Femur (tissue), 1 donor: ENCODE results near the gene CACNB4.
"Not testable (repeated sequence)": the region's sequence is repeated elsewhere in the genome, so short reads cannot be mapped to it uniquely, and the experiment has no call there.

ENCODE experiments used
- DNase-seq: peaks from one replicate; pipeline ENCODE4 v3.0.0-alpha.2; 2017

Gene CACNB4

DNA sequence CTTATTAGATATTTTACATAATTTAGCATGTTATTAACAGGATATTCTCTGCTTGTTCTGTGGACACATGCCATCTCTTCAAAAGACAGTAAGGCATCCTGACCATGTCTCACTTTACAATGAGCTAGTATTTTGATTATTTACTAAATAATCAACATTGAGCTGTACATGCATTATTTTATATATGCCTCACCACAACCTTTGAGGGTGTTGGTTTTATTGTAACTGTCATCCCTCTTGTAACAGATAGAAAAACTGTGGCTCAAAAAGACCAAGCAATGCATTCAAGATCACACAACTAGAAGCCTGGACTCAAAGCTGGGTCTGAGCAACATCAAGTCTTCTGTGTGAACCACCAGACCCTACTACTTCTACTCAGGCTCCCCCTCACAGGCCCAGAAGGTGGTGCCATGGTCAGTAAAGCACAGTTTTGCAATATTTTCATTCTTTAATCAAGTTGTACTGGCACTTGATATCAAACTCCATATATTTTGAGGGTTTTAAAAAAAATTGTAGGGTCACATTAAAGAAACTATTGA, 165.5 kb downstream of the CACNB4 start:
- DNase-seq = no peak

DNA sequence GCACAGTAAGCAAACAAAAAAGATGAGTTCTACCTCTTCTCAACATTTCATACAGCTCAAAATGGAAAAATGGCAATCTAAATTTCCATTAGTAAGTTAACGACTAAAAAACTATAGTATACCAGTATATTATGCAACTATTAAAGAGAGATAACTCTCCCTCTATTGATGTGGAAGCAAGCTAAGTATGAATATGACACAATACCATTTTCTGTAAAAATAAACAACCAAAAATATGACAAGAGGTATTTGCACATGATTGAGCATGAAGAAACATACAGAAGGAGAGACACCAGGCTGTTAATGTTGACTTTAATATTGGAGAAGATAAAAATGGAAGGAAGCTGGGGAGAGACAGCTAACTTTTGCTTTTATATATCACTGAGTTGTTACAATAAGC, 167.1 kb downstream of the CACNB4 start:
- DNase-seq = no peak

DNA sequence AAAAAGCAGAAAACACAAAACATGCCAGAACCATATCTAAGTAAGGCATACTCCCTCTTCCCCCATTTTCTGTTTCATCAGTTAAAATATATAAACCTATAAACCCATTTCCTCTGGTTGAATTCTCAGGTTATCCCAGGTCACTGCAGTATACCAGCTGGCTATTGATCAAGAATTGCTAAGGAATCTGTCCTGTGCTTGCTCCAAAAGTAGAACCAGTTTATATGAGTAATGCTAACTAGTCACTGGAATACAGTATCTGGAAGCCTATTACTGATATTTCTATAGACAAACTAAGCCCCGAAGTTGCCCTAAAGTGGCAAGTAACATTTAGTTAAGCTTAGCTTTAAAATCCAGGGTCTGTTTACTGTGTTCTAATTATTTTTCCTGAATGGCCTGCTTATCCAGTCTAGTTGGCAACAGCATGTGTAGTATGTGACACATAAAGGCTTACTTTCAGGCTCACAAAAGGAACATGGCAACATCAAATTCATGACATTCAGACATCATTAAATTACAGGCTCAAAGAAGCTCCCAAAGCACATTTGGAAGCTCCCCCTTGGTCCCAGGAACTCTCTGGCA, 167.7 kb downstream of the CACNB4 start:
- DNase-seq = no peak

DNA sequence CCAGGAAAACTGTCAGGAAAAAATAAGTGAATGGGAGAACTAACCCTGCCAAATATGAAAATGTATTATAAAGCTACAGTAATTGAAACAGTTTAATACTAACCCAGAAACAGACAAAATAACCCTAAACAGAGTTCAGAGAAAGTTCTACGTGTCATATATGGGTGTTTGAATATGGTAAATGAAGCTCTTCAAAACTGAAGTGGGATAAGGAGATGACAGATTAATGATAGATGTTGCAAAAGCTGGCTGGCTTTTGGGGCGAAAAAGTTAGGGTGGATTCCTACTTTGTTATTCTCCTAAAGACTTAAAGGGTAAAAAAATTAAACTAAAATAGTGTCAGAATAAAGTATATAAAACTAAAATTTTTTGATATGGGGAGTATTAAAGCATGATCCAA, 168.8 kb downstream of the CACNB4 start:
- DNase-seq = no peak

DNA sequence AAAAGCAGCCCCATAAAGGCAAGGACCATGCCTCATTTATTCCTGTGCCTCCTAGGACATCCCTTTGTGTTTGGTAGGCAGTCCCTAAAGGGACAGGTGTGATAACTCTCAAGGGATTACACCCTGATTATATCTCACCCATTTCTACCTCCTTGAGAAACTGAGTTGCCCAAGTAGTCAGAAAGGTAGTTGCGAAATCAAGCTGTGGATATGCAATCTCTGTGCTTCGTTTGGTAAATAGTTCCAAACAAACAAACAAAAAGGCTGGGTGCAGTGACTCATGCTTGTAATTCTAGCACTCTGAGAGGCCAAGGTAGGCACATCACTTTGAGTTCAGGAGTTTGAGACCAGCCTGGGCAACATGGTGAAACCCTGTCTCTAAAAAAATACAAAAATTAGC, 170.5 kb downstream of the CACNB4 start:
- no peak for DNase-seq

DNA sequence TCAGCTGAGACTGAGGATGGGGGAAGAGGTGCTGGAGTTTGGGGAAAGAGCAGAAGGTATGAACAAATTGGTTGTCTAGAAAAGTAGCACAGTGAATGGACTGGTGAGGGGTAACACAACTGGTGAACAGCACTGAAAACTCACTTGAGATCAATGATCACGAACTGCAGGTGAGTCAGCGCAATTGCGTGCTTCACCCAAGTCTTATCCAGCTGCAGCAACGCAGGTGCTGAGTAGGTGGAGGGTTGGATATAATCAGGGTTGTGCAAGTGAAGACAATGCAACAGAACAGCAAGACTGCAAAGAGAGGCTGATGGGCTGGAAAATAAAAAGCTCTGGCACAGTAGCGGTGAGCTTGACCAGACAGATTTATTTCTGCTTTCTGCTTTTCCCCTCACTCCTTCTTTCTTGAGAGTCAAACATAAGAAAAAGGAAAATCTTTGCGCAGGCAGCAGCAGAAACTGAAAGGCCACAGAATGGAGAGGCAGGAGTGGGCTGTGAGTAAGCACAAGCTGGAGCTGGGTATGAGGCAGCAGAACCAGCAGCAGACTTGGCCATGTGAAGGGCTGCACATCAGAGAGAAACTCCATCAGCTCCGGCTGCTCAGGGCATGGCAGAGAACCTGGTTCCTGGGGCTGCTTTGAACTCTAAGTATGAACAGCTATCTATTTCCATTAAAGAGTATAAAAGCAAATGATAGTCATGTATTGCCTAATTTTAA, 171.2 kb downstream of the CACNB4 start:
- no peak for DNase-seq

DNA sequence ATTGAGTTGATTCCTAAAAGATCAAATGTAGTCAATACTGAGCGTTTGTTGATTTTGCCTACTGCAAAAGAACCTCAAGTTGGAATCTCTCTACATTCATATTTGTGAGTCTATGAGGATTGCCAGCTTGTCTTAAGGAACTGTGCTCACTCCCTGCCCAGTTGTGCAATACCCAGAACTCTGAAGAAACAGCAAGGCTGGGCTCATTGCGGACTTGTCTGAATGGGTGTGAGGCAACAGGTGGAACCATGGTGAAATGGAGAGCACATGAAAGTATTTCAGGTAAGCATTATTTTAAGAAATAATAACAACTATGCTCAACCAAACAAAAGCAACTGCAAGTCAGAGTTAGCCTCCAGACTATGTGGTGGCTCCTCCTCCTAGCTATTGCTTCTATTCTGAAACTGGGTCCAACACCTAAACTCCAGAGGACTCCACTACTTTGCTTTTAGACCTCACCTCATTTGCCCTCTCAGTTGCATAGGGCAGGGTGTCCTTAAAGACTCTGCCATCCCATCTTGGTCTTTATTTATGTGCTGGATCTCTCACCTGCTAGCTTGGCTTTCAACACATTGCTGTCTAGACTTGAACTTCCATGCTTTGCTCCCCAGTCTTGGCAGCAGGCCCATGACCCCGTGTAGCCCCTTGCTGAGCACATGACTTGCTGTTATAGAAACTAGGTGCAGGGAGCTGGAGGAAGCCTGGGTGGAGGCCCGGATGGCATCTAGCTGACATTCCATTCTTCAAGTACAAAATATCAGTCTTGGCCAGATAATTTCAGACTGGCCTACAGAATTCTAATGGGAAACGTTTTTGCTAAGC, 175.8 kb downstream of the CACNB4 start:
- peak; percentile 82 for DNase-seq

DNA sequence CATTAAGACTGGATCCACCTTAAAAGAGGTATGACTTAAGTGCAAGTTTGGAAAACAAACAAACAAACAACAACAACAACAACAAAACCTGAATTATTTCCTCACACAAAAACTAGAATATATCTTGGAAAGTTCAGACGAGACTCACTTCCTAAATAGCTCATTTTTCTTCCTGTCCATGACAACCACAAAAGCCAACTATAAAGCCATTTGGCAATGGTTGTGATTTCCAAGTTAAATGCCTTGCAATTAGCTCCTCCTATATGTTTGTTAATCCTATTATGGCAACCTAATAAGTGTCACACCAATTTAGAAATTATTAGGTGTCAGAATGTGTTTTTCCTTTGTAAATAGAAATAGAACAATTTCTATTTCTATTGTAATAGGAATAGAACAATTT, 179.1 kb downstream of the CACNB4 start:
- no peak for DNase-seq

DNA sequence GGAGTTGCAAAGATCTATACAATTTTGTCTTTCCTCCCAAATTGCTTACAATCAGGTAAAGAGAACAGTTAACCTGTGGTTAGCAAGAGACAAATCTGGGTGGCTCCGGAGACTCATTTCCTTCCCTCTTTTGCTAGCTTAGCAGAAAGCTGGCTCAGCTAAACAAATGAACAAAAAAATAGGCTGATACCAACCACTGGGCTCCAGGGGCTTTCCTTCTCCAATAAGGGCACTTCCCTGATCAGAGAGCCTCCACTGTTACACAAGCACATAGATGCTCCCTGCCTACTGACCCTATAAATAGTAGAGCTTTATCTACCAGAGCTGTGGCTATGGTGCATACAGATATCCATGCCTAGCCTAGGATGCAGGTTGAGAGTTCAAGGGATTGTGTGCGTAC, 180.5 kb downstream of the CACNB4 start:
- no peak for DNase-seq

DNA sequence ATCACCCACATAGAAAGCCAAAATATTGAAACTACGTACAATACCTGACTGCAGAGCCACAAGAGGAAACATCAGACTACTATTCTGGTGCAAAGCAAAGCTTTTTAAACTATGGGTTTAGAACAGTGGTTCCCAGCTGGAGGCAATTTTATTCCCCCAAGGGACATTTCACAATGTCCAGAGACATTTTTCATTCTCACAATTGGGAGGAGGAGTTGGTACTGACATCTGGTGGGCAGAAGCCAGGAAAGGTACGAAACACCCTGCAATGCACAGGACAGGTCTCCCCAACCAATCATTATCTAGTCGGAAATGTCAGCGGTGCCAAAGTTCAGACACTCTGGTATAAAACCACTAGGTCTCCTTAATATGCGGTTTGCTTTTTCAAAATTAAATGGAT, 182.2 kb downstream of the CACNB4 start:
- no peak for DNase-seq

DNA sequence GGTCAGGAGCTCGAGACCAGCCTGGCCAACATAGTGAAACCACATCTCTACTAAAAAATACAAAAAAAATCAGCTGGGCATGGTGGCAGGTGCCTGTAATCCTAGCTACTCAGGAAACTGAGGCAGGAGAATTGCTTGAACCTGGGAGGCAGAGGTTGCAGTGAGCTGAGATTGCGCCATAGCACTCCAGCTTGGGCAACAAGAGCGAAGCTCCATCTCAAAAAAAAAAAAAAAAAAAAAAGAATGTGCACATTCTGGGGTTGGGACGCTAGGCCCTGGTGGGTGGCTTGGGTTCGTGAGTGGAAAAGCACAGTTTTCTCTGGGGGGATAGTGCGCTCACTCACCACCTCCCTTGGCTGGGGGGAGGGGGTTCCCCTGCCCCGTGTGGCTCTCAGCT, 183.2 kb downstream of the CACNB4 start:
- DNase-seq = not testable (repeated sequence)

DNA sequence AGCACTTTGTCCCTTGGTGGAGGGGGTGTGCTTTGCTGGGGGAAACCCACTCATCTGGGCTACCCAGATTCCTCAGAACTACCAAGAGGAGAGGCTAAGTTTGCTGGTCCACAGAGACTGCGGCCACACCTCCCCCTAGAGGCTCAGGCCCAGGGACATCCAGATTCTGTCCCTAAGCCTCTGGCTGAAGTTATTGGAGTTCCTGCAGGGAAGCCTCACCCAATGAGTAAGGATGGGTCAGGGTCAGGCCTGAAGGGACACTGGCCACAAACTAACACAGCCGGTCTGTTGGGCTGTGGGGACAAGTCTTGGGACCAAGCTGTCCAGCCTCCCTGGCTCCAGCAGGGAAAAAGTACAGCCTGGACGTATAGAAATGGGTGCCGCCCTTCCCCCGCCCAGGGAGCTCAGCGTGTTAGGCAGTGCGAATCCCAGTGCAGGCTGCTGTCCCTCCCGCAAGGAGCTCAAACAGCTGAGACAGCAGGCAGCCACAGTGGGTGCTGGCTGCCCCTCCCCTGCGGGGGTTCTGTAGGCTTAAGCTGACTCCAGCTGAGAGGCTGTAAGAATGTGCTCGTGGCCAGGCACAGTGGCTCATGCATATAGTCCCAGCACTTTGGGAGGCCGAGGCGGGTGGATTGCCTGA, 183.7 kb downstream of the CACNB4 start:
- DNase-seq = no peak

DNA sequence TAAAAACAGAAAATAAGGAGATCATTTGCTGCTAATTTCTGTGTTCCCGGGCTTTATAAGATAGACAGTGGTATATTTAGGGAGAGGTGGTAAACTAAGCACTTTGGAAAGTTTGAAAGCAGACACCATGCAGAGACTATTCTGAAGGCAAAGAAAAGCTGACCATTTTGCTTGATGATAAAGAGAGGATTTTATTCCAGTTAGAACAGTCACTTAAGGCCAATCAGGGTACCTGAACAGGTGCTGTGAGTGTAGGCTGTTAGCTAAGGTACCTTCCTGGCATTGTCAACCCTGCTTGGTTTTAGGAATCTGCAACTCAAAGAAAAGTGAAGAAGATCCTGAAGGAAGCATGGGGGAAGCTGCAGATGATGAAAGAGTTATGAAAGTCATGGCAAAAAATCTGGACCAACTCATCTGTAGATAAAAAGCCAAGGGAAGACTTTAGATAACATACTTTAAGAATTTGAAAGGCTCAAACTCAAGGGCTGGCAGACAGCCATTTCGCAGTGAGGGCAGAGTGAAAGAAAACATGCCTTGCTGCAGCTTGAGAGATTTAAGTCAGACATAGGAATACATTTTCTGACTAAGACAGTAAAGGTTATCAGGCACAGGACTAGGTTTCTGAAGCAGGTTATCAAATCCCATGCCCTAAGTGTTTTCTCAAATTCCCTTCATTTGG, 190.5 kb downstream of the CACNB4 start:
- no peak for DNase-seq

DNA sequence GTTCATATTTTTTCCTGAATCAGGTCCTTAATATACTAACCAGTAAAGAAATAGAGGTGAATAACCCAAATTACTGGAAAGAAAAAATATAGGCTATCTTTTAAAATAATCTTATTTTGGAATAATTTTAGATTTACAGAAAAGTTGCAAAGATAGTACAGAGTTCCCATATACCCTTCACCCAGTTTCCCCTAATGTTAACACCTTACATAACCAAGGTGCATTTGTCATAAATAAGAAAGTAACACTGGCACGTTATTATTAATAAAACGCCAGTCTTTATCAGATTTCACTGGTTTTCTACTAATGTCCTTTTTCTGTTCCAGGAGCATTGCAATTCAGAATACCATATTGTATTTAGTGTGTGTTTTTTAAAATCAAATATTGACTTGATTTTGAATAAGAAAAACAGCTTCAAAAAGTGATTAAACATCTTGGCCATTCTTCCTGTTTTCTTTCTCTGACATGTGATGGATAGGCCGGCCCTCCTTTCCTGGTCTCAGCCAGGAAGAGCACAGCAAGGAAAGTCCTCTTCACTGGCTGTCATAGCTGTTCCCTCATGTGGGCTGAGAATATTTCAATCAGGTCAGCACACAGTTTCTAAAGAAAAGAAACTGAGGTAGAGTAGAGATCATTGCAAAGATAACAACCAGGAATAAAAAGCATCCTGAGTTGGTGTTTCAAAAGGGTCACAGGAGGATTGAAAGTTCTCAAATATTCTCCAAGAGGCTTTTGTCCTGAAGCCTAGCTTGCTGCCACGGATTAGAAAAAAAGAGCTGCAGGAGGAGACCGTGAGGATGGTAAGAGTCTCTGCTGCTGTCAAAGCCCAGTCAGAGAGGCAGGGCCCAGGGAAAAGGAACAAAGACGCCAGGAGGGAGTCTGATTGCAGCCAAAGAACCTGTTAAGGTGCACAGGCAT, 191.3 kb downstream of the CACNB4 start:
- no peak for DNase-seq

DNA sequence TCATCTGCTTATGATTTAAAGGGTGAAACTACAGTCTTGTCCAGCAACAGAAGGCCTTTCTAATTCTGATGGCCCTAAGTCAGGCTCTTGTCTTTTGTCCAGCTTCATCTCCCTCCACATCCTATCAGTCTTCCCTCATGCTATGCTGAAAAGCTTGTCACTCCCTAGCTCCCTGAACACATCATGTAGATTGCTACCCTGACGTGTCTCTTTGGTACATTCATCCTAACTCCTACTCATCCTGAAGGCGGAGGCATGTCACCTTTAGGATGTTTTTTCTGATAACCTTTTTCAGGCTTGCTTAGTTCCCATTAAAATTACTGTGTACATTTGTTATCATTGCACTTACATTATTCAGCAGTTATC, 192.2 kb downstream of the CACNB4 start:
- DNase-seq = no peak

DNA sequence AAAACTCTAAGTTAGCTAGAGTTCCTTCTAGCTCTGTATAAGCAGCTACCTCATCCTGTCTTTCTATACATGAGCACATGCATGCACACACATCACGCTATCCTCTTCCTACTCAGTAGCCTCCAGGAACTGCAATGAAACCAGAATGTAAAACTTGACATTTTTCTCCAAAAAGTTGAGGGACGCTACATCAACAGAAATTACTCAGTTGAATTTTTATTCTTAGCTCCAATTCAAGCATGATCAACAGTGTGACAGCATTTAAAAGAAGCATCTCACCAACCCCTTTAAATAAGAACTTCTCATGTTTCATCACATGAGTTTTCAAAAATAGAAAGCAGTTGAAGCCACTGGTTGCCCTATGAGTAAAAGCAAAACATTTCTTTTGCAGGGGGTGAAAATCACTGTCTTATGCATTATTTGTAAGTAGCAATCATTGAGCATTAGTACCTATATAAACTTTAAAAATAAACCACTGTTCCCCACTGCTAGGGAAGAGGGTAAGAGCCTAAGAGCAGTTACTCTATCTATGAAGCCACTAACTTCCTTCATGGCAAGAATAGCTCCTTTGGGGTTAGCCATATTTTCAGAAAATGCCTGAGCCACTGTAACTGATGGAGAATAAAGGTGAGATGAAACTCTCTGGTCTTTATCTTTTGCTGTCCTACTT, 192.7 kb downstream of the CACNB4 start:
- no peak for DNase-seq

DNA sequence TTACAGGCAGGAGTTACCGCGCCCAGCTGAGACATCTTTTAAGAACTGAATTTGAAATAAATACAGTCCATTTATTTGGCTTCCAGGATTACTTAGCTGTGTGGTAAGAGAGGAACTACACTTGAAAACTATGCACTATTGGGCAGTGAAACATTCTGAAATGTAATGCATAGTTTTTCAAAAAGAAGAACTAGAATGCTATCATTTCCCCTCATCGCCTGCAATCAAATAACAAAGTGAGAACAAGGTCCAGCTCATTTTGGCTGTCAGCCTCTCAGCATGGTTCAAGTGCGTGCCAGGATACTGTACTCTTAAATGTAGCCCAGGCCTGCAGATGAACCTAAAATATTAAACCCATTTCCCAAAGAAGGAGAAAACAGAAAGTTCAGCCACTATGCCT, 194.0 kb downstream of the CACNB4 start:
- DNase-seq = no peak

DNA sequence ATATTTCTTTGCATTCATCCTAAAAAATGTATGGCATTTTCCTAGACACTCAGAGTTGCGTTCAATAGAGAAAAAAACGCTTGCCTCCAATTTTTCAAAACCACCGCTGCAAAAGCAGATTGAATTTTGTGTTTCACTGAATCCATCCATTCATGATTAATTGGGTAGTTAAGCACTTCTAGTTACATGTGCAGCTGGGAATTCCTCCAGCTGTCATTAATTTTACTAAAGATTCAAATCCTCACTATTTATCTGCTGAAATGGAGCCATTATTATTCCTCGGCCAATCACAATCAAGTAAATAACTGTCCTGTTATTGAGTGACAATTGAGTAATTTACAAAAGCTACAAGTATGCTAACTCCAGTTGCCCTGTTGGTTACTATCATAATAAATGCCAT, 194.8 kb downstream of the CACNB4 start:
- DNase-seq = no peak

DNA sequence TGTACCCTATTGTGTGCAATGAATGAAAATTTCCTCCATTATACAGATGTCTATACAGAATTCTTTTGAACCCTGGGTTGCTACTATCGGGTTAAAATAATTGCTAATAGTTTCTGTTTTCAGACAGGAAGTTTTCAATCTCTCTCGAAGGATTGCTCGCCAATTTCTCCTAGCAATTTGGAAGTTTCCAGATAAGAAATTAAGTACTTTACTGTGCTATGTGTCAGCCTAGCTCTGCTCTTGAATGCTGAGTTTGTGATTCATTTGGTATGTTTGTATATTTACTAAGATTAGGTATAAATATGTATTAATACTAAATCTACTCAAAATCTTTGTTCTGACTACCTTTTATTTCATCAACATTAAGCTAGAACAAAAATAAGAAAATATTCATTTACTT, 196.0 kb downstream of the CACNB4 start:
- DNase-seq = no peak

DNA sequence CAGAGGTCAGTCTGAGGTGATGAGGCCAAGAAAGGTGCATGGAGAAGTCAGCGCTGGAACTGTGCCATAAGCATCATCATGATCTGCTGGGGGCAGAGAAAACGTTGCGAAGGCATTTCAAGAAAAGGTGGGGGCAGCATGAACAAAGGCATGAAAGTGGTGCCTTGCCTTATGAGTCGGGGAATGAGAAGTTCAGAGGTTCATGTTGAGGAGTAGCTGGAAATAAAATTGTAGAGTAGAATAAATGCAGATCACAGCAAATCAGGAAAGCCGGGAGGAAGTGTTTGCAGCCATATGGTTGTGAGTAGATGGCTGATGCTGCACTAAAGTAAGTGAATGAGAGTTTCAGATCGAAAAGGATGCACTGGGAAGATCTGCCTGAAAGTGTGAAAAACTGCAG, 198.5 kb downstream of the CACNB4 start:
- no peak for DNase-seq

DNA sequence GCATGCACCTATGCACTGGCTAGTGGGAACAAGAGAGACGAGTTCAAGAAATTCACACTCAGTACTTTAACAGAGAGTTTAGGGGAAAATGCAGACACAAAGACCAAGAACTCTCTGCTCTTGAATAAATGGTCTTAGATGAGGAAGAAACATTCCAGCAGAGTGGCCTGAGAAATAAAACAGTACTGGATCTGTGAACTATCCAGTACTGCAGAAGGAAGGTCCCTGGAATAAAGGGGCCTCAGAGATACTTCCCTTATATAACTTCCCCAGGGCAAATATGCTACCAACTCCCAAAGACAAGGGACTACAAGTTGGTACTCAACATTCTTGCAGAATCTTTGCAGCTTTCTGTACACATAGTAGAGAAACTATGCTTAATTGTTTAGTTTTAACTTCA, 199.7 kb downstream of the CACNB4 start:
- no peak for DNase-seq
